Liver (tissue), 9 donors: ENCODE measurements around the gene LRMDA. TPM values are rescaled to one million over a fixed set of nuclear protein-coding genes. Genes with fewer than 3 reads are reported as not detected.

Source experiments
- DNase-seq: peaks from one replicate; pipeline ENCODE4 v3.0.0-alpha.2; 2017; ENCODE audit warnings: low spot score
- H3K27ac ChIP-seq, 2 donors: one replicate each; pipeline ENCODE4 v1.7.0; 2013; ENCODE audit warnings: inconsistent platforms in 2 of 2, low read length in 2 of 2, control low read depth in 1 of 2, low read depth in 1 of 2, mild to moderate bottlenecking in 1 of 2
- H3K27me3 ChIP-seq, 4 donors: one replicate each; pipeline versions ENCODE4 v1.6.1 to v1.7.0; 2013; ENCODE audit warnings: low read length in 3 of 4, inconsistent platforms in 1 of 4, mild to moderate bottlenecking in 1 of 4, moderate library complexity in 1 of 4; ENCODE audit not compliant: control insufficient read depth in 4 of 4, insufficient read depth in 4 of 4
- H3K36me3 ChIP-seq, 4 donors: one replicate each; pipeline versions ENCODE4 v1.6.1 to v1.7.0; 2013; ENCODE audit warnings: low read length in 3 of 4, mild to moderate bottlenecking in 3 of 4, low read depth in 1 of 4, moderate library complexity in 1 of 4; ENCODE audit not compliant: control insufficient read depth in 4 of 4, insufficient read depth in 3 of 4
- H3K4me1 ChIP-seq, 4 donors: one replicate each; pipeline versions ENCODE4 v1.6.1 to v1.7.0; 2013; ENCODE audit warnings: low read length in 3 of 4, mild to moderate bottlenecking in 3 of 4, moderate library complexity in 1 of 4; ENCODE audit not compliant: control insufficient read depth in 4 of 4, insufficient read depth in 4 of 4
- H3K4me3 ChIP-seq, 3 donors: one replicate each; pipeline versions ENCODE4 v1.6.1 to v1.7.0; 2013; ENCODE audit warnings: low read length in 3 of 3, control low read depth in 1 of 3, low read depth in 1 of 3, mild to moderate bottlenecking in 1 of 3
- H3K9ac ChIP-seq, 2 donors: one replicate each; pipeline ENCODE4 v1.7.0; 2013; ENCODE audit warnings: low read length in 2 of 2, mild to moderate bottlenecking in 2 of 2, moderate library complexity in 2 of 2, control low read depth in 1 of 2, low read depth in 1 of 2
- H3K9me3 ChIP-seq, 4 donors: one replicate each; pipeline versions ENCODE4 v1.6.1 to v1.7.0; 2013; ENCODE audit warnings: low read length in 3 of 4; ENCODE audit not compliant: control insufficient read depth in 4 of 4
- ATF3 ChIP-seq: IDR thresholded peaks from 2 replicates; pipeline ENCODE4 v1.6.1; 2016; ENCODE audit warnings: antibody characterized with exemption
- CTCF ChIP-seq: fragments of 150-350 bp; IDR thresholded peaks from 2 replicates; pipeline ENCODE4 v1.5.1; 2017; ENCODE audit warnings: improper control_type of control experiment, low read depth, low read length; ENCODE audit not compliant: missing input control
- EGR1 ChIP-seq, 2 donors: IDR thresholded peaks; 2 replicates each; pipeline ENCODE4 v1.6.1; 2016 to 2018; ENCODE audit warnings: antibody characterized with exemption in 2 of 2, low read depth in 2 of 2
- FOXA1 ChIP-seq: IDR thresholded peaks from 2 replicates; pipeline ENCODE4 v1.6.1; 2016; ENCODE audit warnings: antibody characterized with exemption
- FOXA2 ChIP-seq: IDR thresholded peaks from 2 replicates; pipeline ENCODE4 v1.6.1; 2016; ENCODE audit warnings: antibody characterized with exemption
- GABPA ChIP-seq, 2 donors: IDR thresholded peaks in 1 of 2; conservative IDR thresholded peaks in 1 of 2; 2 replicates each; pipeline ENCODE4 v1.6.1; 2016; ENCODE audit warnings: antibody characterized with exemption in 2 of 2, mild to moderate bottlenecking in 1 of 2, moderate library complexity in 1 of 2
- HNF4A ChIP-seq, 2 donors: conservative IDR thresholded peaks; 2 replicates each; pipeline ENCODE4 v1.6.1; 2016; ENCODE audit warnings: antibody characterized with exemption in 2 of 2, mild to moderate bottlenecking in 2 of 2
- HNF4G ChIP-seq: IDR thresholded peaks from 2 replicates; pipeline ENCODE4 v1.6.1; 2016; ENCODE audit warnings: antibody characterized with exemption
- JUND ChIP-seq, 2 donors: IDR thresholded peaks; 2 replicates each; pipeline ENCODE4 v1.6.1; 2016; ENCODE audit warnings: antibody characterized with exemption in 2 of 2
- MAX ChIP-seq: IDR thresholded peaks from 2 replicates; pipeline ENCODE4 v1.6.1; 2016; ENCODE audit warnings: antibody characterized with exemption
- NR2F2 ChIP-seq: IDR thresholded peaks from 2 replicates; pipeline ENCODE4 v1.6.1; 2016; ENCODE audit warnings: antibody characterized with exemption
- RAD21 ChIP-seq, 2 donors: IDR thresholded peaks; 2 replicates each; pipeline ENCODE4 v1.6.1; 2016; ENCODE audit warnings: antibody characterized with exemption in 2 of 2, mild to moderate bottlenecking in 2 of 2
- REST ChIP-seq: IDR thresholded peaks from 2 replicates; pipeline ENCODE4 v1.6.1; 2016; ENCODE audit warnings: antibody characterized with exemption, mild to moderate bottlenecking
- RXRA ChIP-seq, 2 donors: IDR thresholded peaks; 2 replicates each; pipeline ENCODE4 v1.6.1; 2017 to 2018; ENCODE audit warnings: antibody characterized with exemption in 2 of 2, mild to moderate bottlenecking in 1 of 2
- SP1 ChIP-seq: IDR thresholded peaks from 2 replicates; pipeline ENCODE4 v1.6.1; 2018; ENCODE audit warnings: antibody characterized with exemption, mild to moderate bottlenecking
- TAF1 ChIP-seq: conservative IDR thresholded peaks from 2 replicates; pipeline ENCODE4 v1.6.1; 2016; ENCODE audit warnings: antibody characterized with exemption, mild to moderate bottlenecking
- YY1 ChIP-seq: IDR thresholded peaks from 2 replicates; pipeline ENCODE4 v1.6.1; 2016; ENCODE audit warnings: antibody characterized with exemption, mild to moderate bottlenecking
- ZBTB33 ChIP-seq: IDR thresholded peaks from 2 replicates; pipeline ENCODE4 v1.6.1; 2016; ENCODE audit warnings: antibody characterized with exemption
- WGBS: extraction: QIAGEN DNeasy Blood & Tissue Kit; methylation state at CpG from one replicate; pipeline ENCODE4 v1.1.7; 2013; 5-methylcytosine and 5-hydroxymethylcytosine counted together
- polyA plus RNA-seq, 2 donors: library from polyadenylated mRNA; stranded (reverse) in 1 of 2; unstranded in 1 of 2; fragments of 200-250 nt in 1 of 2; fragments of >200 nt in 1 of 2; fragmentation: Nextera tagmentation in 1 of 2; extraction: Ambion mirVana in 1 of 2; gene quantifications; one replicate each; pipeline versions ENCODE4 v1.2.1 to v1.2.3, GENCODE V29; 2013 to 2015
- total RNA-seq, 2 donors: library from RNA; depleted of rRNA; stranded (reverse); fragments of >200 nt; gene quantifications; one replicate each; pipeline ENCODE4 v1.2.3, GENCODE V29; 2014
- donor health status: healthy.
- donor health status: healthy.
- donor health status: healthy.
- donor health status: healthy.
- donor health status: healthy.

LRMDA gene
- total and polyA plus RNA-seq, 4 donors: 7.9 to 15.8 (median 11.3) TPM

GRCh38 chr10:75646916-75647315 lies 215.5 kb downstream of the LRMDA start:
- Histone ChIP-seq H3K36me3 (no peaks in the 10 kb centered on the region), H3K27me3 (no peaks in the 10 kb centered on the region), H3K4me1 (peaks cover 0 to 13% (median 3%) of the 10 kb centered on the region in 4 donors), H3K9me3 (no peaks in the 10 kb centered on the region), H3K4me3 (no peak overlapping the region), H3K27ac (no peak overlapping the region), H3K9ac (no peak overlapping the region)
- 68% methylated on average over 6 of the region's 6 CpGs for WGBS
- no peak for DNase-seq
- TF ChIP-seq FOXA2: no peak
- no peak for TF ChIP-seq ZBTB33
- no peak for TF ChIP-seq YY1
- no peak for TF ChIP-seq RXRA (IDR thresholded peaks at IDR 0.05)
- no peak for TF ChIP-seq GABPA (IDR thresholded peaks at IDR 0.05 in 1 of 2, conservative IDR thresholded peaks at IDR 0.05 in 1 of 2)
- TF ChIP-seq HNF4G: no peak
- no peak for TF ChIP-seq MAX
- TF ChIP-seq EGR1 (IDR thresholded peaks at IDR 0.05; ENCODE audit: low read depth in 2 of 2): no peak
- no peak for TF ChIP-seq REST
- no peak for TF ChIP-seq TAF1
- TF ChIP-seq JUND (IDR thresholded peaks at IDR 0.05): no peak
- TF ChIP-seq HNF4A (conservative IDR thresholded peaks at IDR 0.05): no peak
- TF ChIP-seq ATF3: no peak
- no peak for TF ChIP-seq FOXA1
- TF ChIP-seq SP1: no peak

- DNase-seq: no peak
- 83% methylated on average over 3 of the region's 3 CpGs for WGBS
- no peak overlapping the region for H3K9ac ChIP-seq
These were observed 216.3 kb downstream of the LRMDA start for GRCh38 chr10:75647675-75648074.

More at GRCh38 chr10:75647675-75648074, 216.3 kb downstream of the LRMDA start:
- Histone ChIP-seq H3K36me3 (no peaks in the 10 kb centered on the region), H3K9me3 (no peaks in the 10 kb centered on the region), H3K4me1 (peaks cover 0 to 13% (median 3%) of the 10 kb centered on the region in 4 donors), H3K27ac (no peak overlapping the region), H3K27me3 (no peaks in the 10 kb centered on the region), H3K4me3 (no peak overlapping the region)
- no peak for TF ChIP-seq ZBTB33
- no peak for TF ChIP-seq FOXA2
- no peak for TF ChIP-seq ATF3
- TF ChIP-seq NR2F2: no peak
- TF ChIP-seq TAF1: no peak
- TF ChIP-seq HNF4G: no peak
- no peak for TF ChIP-seq SP1
- TF ChIP-seq REST: no peak
- TF ChIP-seq RAD21 (IDR thresholded peaks at IDR 0.05): no peak
- TF ChIP-seq CTCF: no peak
- TF ChIP-seq HNF4A (conservative IDR thresholded peaks at IDR 0.05): no peak
- TF ChIP-seq RXRA (IDR thresholded peaks at IDR 0.05): no peak
